ENCODE data around the gene CCDC190.
"Not testable (repeated sequence)": the region's sequence is repeated elsewhere in the genome, so short reads cannot be mapped to it uniquely, and the experiment has no call there.

The CCDC190 gene

DNA sequence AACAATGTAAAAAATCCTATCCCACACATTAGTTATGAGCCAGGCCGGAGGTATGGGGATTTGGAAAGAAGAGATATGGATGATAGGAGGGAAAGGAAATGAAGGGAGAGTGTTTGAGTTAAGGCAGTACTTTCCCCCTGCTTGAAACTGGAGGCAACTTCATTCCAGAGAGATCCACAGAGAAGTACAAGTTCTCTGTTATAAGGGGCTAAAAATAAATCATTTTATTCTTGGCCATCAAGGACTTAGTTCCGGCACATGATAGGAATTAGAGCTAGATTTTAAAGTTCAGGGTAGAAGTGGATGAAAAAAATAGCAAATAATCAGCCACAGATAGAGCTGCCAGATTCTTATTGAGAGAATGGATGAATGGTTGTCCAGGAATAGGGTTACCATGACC lies 42.8 kb downstream of the CCDC190 start:
- 85% methylated on average over 2 of the region's 2 CpGs; no CpG with 5 or more reads in 1 of the 2 experiments for WGBS, 2 experiments
- not testable (repeated sequence) for H3K4me3 ChIP-seq (ENCODE audit: insufficient read depth, low read depth, low read length); H3K27ac ChIP-seq (ENCODE audit: insufficient read depth, low read depth, low read length, poor library complexity, severe bottlenecking); H3K9me3 ChIP-seq (ENCODE audit: control insufficient read depth, low read length); H3K36me3 ChIP-seq (ENCODE audit: control insufficient read depth, insufficient read depth, low read length); H3K4me1 ChIP-seq (ENCODE audit: control insufficient read depth, insufficient read depth, low read length)
- H3K27me3 ChIP-seq (ENCODE audit: control insufficient read depth, insufficient read depth, low read length, poor library complexity, severe bottlenecking) = peaks cover 17% of the 10 kb centered on the region

DNA sequence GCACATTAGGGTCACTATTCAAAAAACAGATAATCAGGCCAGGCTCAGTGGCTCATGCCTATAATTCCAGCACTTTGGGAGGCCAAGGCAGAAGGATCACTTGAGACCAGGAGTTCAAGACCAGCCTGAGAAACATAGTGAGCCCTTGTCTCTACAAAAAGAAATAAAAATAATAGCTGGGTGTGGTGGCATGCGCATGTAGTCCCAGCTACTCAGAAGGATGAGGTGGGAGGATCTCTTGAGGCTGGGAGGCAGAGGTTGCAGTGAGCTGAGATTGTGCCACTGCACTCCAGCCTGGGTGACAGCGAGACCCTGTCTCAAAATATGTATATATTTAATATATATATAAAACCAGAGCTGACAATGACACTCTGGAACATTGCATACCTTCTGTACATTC lies 48.6 kb downstream of the CCDC190 start:
- not testable (repeated sequence) for H3K4me3 ChIP-seq (ENCODE audit: insufficient read depth, low read depth, low read length); H3K4me1 ChIP-seq (ENCODE audit: control insufficient read depth, insufficient read depth, low read length); H3K27ac ChIP-seq (ENCODE audit: insufficient read depth, low read depth, low read length, poor library complexity, severe bottlenecking); H3K36me3 ChIP-seq (ENCODE audit: control insufficient read depth, insufficient read depth, low read length); H3K27me3 ChIP-seq (ENCODE audit: control insufficient read depth, insufficient read depth, low read length, poor library complexity, severe bottlenecking); H3K9me3 ChIP-seq (ENCODE audit: control insufficient read depth, low read length)
- 94 to 95% methylated on average over 1 of the region's 2 CpGs for WGBS, 2 experiments

DNA sequence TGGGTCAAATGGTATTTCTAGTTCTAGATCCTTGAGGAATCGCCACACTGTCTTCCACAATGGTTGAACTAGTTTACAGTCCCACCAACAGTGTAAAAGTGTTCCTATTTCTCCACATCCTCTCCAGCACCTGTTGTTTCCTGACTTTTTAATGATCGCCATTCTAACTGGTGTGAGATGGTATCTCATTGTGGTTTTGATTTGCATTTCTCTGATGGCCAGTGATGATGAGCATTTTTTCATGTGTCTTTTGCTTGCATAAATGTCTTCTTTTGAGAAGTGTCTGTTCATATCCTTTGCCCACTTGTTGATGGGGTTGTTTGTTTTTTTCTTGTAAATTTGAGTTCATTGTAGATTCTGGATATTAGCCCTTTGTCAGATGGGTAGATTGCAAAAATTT lies 53.5 kb downstream of the CCDC190 start:
- H3K36me3 ChIP-seq (ENCODE audit: control insufficient read depth, insufficient read depth, low read length); H3K4me1 ChIP-seq (ENCODE audit: control insufficient read depth, insufficient read depth, low read length); H3K4me3 ChIP-seq (ENCODE audit: insufficient read depth, low read depth, low read length); H3K27me3 ChIP-seq (ENCODE audit: control insufficient read depth, insufficient read depth, low read length, poor library complexity, severe bottlenecking); H3K9me3 ChIP-seq (ENCODE audit: control insufficient read depth, low read length); H3K27ac ChIP-seq (ENCODE audit: insufficient read depth, low read depth, low read length, poor library complexity, severe bottlenecking): not testable (repeated sequence)
- WGBS, 2 experiments = no CpG with 5 or more reads among the region's 2 CpGs
